GM18907 (cell line): Measurements from ENCODE around the gene SHPK.
"Not testable (repeated sequence)": the region's sequence is repeated elsewhere in the genome, so short reads cannot be mapped to it uniquely, and the experiment has no call there.

Experiments
- ATAC-seq: cut with Tn5 transposase; IDR thresholded peaks from one replicate; pipeline ENCODE4 v1.9.1; 2021; ENCODE audit warnings: mild to moderate bottlenecking, moderate library complexity; ENCODE audit not compliant: unreplicated experiment

The SHPK gene

GRCh38 chr17:3594051-3594800 is 41.8 kb downstream of the SHPK start:
- ATAC-seq: no peak

DNA sequence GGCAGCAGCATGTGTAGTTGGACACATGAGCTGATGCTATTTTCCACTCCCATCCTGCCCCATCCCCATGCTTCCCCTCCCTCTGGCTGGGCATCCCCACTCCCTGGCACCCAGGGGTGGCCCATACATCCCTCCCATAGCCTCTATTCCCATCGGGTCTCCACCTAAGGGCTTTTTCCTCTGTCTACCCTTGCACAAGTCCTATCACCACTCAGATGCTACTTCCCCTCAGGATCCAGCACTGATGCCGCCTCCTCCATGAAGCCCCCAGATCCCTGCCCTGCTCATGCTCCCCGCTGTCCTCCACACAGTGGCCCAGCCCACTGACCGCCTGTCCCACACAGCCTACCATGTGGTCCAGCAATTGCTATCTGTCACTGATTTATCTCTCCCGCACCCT is 42.7 kb downstream of the SHPK start:
- no peak for ATAC-seq

- ATAC-seq: no peak
These were observed 43.7 kb downstream of the SHPK start for GRCh38 chr17:3592216-3592860.

- no peak for ATAC-seq
These were observed 45.3 kb downstream of the SHPK start for GRCh38 chr17:3590768-3591167.

GRCh38 chr17:3590231-3590630 is 45.8 kb downstream of the SHPK start:
- ATAC-seq: no peak

DNA sequence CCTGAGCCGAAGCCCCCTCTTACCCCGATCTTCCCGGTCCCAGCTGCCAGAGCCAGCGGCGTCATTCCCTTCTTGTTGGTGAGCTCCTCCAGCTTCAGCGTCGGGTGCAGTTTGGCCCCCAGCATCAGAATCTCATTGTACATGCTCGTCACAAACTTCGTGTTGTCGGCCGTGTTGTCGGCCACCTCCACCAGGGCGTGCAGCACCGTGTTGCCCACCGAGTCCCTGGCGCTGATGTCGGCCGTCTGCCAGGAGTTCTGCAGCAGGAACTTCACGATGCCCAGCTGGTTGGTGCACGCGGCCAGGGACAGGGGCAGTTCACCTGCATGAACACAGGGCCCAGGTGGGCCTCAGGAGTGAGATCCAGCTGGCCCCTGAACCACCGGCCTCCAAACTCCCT is 46.3 kb downstream of the SHPK start:
- ATAC-seq: no peak

DNA sequence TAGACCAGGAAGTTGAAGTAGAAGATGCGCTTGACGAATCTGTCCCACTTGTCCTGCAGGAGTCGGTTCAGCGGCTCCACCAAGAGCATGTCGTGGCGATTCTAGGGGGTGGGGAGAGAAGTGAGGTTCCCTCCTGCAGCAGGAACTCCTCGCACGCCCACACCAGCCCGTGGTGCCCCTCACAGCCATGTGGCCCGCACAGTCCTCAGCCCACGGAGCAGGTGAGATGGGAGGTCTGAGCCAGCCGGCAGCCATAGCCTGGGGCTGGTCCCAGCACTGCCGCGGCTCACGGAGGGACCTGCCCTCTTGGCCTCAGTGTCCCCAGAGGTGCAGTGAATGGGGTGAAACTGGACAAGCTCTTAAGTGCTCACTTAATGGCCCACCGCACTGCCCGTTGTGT is 50.2 kb downstream of the SHPK start:
- ATAC-seq: no peak

GRCh38 chr17:3583456-3583855 is 52.6 kb downstream of the SHPK start:
- no peak for ATAC-seq

- no peak for ATAC-seq
These were observed 53.1 kb downstream of the SHPK start for GRCh38 chr17:3582915-3583314.

GRCh38 chr17:3578667-3579066 is 57.4 kb downstream of the SHPK start:
- not testable (repeated sequence) for ATAC-seq

- no peak for ATAC-seq
These were observed 59.1 kb downstream of the SHPK start for GRCh38 chr17:3576970-3577369.

DNA sequence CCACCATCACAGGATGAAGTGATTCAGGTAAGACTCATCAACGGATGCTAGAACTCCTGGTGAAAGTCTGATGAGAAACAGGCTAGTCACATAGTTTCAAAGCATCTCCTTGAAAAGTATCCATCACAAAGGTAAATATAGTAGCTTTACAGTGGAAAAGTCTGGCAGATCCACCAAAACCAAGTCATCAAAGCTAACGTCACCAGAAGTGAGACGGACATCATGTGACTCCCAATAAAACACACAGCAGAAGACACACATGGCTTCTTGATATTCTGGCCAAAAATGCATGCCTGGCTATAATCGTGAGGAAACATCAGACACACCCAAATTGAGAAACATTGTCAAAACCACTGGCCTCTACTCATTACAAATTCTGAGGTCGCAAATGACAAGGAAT is 60.5 kb downstream of the SHPK start:
- ATAC-seq: no peak

GRCh38 chr17:3574231-3574630 is 61.8 kb downstream of the SHPK start:
- ATAC-seq: no peak

GRCh38 chr17:3573246-3574100 is 62.6 kb downstream of the SHPK start:
- no peak for ATAC-seq

DNA sequence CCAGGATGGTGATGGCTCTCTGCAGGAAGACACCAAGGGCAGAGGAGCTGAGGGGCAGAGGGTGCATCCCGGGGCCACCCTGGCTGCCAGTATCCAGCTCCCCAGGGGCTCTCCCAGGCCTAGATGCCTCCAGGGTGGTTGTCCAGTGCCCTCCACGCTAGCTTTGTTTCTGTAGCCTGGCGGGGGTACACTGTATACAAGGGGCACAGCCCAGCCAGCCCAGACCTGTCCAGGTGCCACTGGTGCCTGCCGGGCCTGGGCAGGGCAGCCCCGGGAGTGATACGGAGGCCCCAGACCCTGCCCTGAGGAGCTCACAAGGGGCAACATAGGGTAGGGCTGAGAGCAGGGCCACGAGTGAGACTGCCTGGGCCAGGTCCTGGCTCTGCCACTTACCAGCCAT is 63.8 kb downstream of the SHPK start:
- no peak for ATAC-seq

DNA sequence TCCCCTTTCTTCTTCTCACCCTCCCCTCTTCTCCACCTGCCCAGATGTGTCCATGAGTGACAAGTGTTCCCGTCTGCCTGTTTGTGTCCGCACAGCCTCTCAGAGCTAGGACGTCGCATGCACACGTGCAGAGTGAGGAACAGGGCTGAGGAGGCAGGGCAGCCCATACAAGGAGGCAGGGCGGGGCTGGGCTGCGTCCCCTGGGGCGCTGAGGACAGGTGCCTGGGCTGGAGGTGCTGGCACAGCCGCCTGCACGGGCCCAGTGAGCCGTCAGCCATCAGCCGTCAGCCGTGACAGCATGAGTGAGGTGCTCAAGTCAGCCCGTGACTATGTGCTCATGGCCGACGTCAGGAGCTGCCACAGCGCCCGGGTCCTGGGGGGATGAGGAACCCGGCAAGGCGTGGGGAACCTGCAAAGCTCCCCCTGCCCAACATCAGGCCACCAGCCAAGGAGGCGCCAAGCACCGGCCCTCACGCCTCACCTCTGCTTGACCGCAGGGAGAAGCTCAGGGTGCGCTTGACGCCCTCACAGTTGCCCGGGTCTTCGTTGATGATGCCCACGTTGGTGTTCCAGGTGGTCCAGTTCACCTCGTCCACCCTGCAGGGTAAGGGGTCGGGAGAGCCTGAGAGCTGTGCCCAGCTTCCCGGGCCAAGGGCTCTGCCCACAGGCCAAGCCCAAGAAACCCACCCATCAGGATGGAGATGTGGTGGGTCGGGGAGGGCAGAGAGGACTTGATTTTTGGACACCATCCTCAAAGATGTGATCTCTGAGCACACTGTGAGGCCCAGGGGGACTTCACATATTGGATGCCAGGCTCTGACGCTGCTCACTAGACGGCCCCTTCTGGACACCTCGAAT is 64.8 kb downstream of the SHPK start:
- no peak for ATAC-seq

DNA sequence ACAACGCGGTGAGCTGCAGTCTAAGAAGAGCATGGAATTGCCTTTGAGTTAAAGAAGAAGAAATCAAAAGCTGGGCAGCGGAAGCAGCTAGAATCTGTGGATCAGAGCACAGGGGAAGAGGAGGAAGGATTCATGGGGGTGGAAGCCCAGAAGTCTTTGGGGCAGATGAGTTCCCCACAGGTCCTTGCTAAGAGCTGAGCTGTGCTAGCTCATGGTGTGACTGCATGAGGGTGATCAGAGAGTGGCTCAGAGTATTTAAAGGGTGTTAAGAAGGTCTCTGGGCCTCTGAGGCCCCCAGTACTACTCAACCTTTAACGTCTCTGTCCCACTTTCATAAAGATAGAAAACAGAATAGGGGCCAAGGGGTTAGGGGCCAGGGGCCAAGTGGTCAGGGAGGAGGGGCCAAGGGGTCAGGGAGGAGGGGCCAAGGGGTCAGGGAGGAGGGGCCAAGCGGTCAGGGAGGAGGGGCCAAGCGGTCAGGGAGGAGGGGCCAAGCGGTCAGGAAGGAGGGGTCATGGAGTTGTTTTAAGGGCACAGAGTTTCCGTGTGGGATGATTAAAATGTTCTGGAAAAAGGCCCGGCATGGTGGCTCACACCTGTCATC is 66.4 kb downstream of the SHPK start:
- no peak for ATAC-seq

GRCh38 chr17:3566551-3566950 is 69.5 kb downstream of the SHPK start:
- ATAC-seq: no peak

GRCh38 chr17:3565143-3565542 is 70.9 kb downstream of the SHPK start:
- ATAC-seq: no peak

- not testable (repeated sequence) for ATAC-seq
These were observed 71.8 kb downstream of the SHPK start for GRCh38 chr17:3564241-3564640.
